HG02759 (cell line): ENCODE results near the gene UBE4B.

Source experiments
- ATAC-seq: cut with Tn5 transposase; IDR thresholded peaks from one replicate; pipeline ENCODE4 v1.9.1; 2021; ENCODE audit warnings: mild to moderate bottlenecking, moderate library complexity; ENCODE audit not compliant: unreplicated experiment

The UBE4B gene

DNA sequence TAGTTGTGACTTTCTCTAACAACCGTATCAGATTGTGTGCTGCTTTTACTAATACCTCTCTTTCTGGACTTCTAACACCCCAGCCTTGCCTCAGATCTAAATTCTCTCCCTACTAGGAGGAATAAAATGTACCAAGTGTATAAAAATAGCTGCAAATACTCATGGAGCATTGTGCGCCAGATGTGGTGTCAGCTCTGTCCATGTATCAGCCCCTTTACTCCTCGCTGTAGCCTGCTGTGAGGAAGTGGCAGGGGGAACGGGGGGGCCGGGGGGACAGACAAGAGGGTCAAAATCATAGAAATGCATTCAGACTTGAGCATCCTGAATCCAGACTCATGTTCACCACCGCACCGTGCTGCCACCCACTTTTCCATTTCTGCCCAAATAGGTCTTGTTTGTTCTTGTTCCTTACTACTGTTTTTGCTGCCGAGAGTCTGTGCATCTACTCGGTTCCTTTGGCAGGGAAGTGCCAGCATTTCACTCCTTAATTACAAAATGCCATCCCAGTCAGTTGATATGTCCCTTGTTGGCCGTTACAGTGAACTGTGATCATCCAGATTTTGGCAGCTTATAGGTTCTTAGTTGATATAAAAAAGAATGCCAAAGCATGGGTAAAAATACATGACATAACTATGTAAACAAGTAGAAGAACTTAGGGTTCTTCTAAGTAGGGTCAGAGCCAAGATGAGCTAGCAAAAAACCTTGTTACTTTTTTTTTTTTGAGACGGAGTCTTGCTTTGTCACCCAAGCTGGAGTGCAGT is 76.4 kb downstream of the UBE4B start:
- ATAC-seq, result no peak

DNA sequence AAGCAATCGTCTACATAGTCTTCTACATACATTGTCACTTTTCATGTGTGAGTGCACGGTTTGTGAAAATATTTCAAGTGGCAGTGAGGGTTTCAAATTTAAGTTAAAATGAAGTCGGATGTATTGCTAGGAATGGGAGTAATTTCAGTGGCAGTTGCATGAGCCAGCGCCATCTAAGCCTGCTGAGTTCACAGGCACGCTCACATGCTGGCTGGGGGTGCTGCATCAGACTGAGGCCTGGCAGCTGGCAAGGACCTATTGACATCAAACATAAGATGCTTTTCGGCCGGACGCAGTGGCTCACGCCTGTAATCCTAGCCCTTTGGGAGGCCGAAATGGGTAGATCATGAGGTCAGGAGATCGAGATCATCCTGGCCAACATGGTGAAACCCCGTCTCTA is 80.7 kb downstream of the UBE4B start:
- ATAC-seq, result no peak

DNA sequence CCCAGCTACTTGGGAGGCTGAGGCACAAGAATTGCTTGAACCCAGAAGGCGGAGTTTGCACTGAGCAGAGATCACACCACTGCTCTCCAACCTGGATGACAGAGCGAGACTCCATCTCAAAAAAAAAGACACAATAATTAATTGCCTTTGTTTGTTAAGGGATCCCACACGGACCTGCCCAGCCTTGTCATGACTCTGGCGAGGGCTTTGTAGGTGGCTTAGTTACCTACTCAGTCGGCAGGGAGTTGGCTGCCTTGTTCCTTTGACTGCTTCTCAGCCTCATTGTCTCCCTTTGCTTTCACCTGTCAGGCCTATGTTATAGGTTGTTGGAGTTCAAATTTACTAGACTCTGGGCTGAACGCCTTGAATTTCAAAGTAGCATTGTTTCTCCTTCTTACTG is 82.0 kb downstream of the UBE4B start:
- ATAC-seq, result no peak

DNA sequence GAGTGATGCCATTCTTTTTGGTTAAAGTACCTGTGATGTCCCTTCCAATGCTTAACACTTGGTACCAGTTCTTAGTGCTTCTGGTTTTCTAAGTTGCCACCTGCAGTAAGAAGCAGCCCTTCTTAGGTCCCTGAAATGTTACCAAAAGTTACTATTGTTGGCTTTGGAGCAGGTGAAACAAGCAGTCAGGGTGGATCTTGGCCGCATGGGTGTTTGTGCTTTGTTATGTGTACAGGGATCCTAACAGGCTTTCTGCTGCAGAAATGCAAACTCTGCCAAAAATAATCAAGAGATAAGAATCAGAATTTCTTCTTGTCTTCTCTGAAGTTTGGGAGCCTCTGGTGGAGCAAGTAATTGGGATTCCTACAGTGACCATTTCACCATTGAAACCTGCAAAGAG is 84.4 kb downstream of the UBE4B start:
- no peak for ATAC-seq

DNA sequence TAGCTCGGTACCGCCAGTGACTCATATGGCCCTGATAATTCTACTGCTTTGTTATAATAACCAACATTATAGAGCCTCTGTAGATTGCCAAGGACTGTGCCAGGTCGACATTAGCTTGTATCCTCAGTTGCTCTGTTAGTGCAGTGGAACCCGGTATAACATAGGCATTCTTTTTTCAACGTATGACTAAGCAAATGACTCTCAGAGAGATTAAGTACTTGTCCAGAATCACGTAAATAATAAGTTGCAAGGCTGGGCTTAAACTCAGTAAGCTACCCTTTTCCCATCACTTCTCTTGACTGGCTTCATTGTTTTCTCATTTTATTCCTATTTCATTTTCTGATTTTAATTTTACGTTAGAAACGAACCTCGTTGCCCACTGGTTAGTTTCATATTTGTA is 85.1 kb downstream of the UBE4B start:
- no peak for ATAC-seq

DNA sequence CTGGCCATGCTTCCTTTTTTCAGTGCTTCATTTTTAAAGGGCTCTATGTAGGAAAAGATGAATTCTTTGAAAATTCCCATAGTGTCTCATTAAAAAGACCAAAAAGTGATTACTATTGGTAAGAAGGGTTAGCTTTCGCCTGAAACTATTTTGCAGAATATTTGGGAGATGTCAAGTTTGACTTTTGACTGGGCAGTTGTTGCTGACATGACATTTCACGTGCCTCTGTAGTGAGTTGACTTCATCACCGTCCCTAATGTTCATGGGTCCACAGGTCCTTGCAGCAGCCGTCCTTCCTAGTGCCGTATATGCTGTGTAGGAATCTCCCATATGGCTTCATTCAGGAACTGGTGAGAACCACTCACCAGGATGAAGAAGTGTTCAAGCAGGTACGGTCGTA is 88.9 kb downstream of the UBE4B start:
- no peak for ATAC-seq

DNA sequence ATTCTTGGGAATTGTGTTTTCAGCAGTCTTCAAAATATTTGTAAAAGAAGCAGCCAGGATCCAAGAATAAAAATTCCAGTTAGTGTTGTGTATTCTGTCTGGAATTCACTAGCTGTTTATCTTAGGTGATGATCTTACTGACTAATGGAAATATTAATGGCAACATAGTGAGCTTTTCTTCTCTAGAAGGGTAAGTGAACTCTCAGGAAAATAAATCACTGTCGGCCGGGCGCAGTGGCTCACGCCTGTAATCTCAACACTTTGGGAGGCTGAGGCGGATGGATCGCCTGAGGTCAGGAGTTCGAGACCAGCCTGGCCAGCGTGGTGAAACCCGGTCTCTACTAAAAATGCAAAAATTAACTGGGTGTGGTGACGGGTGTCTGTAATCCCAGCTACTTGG is 90.2 kb downstream of the UBE4B start:
- no peak for ATAC-seq

DNA sequence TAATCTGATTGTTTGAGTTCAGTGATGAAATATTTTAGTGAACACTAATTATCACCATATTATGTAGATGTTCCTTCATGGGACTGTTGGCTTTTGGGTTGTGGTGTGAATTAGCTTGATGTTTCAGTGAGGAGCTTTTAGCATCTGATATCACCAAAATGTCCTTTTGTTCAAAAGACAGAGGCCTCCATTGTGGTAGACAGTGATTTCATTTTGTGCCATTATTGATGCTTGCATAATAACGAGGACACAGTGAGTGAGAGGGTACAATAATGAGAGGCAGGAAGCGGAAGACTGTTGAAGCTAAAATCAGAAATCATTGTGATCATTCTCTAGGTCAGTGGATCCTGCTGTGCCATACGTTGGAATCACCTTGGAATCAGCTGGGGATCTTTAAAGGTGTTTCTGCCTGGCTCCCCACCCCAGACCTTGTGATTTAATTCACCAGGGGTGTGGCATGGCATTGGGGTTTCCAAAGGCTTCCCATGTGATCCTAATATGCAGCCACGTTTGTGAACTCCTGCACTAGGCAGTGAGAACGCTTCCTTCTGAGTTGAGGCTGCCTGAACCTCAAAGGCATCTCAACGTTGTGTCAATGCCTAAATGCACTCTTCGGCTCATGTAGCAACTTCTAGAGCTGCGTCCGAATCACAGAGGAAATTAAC is 95.5 kb downstream of the UBE4B start:
- no peak for ATAC-seq

DNA sequence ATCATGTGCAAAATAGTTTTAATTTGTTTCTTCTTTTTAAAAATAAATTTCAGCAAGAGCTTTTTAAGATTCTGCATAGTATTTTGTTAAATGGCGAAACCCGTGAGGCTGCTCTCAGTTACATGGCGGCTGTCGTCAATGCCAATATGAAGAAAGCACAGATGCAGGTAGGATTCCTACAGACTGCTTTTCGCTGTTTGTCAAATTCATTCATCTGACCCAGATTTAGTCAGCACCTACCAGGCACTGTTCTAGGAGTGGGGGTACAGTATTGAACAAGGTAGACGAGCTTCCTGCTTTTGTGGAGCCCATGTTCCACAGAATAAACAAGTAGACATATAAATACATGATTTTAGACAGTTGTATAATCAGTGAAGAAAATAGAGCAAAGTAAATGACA is 99.6 kb downstream of the UBE4B start:
- ATAC-seq, result no peak

DNA sequence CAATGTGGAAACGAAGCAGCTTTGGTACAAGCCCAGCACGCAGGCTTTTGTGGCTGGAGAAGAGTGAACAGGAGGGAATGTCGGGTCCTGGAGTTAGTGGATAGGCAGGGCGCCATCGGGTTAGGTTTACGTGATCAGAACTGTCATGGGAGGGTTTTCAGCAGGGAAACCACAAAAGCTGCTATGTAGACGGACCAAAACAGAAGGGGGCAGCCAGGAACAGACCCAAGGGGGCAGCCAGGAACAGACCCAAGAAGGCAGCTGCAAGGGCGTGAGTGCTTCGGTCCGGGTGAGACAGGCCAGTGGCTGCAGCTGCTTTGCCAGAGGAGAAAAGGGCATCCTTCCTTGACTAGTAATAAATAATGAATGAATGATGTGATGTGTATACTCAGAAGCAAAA is 100.1 kb downstream of the UBE4B start:
- no peak for ATAC-seq

DNA sequence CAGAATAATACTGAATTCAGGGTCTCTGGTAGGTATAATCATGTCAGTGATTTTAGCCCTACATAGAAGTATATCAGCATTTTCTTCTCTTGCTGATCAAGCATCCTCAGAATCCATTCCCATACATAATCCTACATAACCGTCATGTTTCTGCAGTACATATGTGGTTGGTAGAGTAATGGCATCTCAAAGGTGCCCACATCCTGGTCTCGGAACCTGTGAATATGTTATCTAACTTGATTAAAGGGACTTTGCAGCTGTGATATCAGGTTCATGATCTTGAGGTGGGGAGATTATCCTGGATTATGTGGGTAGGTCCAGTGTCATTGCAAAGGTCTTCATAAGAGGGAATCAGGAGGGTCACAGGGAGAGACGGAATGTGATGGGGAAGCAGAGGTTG is 108.2 kb downstream of the UBE4B start:
- no peak for ATAC-seq

DNA sequence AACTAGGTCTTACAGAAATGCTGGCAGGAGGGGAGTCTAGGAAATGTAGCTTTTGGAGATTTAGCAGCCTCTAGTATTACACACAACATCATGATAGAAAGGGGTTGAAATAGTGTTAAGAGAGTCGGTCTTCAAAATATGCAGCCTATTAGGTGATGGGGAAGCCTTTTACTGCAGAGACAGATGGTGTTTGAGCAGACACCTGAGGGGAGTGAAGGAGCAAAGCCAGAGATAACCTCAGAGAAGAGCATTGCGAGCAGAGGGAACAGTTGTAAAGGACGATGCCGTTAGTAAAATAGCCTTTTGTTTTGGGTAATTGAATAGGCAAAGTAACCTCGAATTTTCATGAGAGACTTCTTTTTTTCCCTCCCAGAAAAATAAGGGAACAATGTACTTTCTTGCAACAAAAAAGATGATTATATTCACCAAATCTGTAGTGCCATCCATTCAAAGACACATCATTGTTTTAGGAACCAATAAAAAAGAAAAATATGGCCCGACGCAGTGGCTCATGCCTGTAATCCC is 111.3 kb downstream of the UBE4B start:
- ATAC-seq, result no peak

DNA sequence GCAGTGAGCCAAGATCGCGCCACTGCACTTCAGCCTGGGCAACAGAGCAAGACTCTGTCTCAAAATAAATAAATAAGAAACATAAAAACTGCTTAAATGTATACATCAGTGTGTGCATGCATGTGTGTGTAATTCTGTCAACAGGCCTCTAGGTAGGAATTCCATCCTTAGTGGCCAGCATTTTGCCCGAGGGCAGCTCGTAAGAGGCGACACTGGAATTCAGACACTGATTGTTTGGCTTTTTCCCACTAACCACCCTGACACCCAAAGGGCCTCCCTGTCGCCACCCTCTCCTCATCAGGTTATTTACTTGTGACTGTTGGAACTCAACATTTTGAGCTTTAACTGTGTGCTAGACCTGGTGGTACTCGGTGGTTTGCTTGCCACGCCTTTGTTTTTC is 113.6 kb downstream of the UBE4B start:
- ATAC-seq, result no peak

DNA sequence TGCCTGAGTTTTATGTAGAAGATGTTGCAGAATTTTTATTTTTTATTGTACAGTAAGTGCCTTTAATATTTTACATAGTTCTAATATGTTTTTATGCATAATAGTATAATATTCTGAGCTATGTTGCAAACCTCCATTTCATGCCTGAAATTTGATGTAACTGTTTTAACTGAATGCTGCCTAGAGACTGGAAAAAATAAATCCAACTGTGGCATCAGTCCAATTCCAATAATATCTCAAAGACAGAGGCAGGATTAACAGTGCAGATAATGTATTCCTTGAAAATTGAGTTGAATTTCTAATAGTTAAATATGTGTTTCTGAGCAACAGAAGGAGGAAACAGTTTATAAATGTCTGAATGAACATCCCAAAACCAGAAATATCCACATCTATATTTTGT is 116.5 kb downstream of the UBE4B start:
- ATAC-seq, result no peak

DNA sequence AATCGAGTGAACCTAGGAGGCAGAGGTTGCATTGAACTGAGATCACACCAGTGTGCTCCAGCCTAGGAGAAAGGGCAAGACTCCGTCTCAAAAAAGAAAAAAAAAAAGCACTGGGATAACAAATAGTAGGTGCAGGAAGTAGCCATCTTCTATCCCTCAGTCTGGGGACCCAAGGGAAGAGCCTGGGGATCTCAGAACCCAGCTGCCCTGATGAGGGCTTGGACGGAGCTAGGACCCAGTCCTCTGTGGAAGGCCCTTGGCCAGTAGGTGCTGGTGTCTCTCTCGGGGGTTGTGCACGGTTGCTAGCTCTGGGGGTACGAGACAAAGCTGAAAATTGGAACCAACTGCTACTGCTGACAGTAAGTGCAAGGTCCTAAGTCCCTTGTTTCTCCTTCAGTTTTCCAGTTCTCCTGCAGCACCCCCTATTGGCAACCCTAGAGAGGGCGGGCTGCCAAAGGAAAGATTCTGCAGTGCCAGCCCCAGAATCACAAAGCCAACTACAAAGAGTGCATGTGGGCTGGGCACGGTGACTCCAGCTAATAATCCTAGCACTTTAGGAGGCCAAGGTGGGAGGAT is 120.0 kb downstream of the UBE4B start:
- ATAC-seq, result no peak

DNA sequence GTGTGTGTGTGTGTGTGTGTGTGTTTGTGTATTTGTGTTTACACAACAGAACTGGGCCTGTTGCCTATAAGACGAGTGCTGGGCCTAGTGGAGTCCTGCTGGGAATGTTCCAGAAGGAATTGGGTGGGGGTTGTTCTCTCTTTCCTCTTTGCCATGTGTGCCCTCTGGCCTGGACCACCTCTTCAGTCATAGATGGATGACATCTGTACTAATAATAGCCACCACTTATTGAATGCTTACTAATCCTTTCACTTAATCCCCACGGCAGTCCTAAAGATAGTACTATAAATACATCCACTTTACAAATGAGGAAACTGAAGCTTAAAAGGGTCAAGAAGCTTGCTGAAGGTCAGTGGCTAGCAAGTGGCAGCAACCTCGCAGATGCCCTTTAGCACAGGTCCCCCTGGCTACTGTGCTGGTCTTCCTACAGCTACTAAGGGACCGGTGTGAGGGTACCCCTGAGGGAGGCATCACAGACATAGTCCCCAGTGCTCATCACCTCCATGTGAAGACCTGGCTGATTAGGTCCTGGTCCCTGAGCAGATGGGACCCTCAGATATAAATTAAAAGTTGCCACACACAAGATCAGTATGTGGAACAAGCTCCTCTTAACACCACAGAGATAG is 122.4 kb downstream of the UBE4B start:
- ATAC-seq, result no peak

DNA sequence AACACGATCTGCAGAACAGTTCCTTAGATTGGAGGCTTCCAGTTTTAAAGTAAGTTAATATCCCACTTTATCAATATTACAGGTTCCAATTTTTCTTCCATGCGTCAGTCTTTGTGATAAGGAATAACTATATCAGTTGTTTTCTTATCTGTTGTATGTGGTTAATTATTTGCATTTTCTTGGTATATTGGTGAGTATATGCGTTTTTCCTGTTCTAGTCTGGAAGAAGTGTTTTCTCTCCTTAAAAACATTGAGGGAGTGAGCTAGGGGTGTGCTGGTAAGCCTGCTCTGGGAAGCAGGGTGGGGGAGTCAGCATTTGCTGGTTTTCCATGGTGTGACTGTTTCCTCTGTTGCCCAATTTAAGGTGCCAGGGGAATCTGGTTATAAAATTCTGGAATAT is 127.4 kb downstream of the UBE4B start:
- no peak for ATAC-seq

DNA sequence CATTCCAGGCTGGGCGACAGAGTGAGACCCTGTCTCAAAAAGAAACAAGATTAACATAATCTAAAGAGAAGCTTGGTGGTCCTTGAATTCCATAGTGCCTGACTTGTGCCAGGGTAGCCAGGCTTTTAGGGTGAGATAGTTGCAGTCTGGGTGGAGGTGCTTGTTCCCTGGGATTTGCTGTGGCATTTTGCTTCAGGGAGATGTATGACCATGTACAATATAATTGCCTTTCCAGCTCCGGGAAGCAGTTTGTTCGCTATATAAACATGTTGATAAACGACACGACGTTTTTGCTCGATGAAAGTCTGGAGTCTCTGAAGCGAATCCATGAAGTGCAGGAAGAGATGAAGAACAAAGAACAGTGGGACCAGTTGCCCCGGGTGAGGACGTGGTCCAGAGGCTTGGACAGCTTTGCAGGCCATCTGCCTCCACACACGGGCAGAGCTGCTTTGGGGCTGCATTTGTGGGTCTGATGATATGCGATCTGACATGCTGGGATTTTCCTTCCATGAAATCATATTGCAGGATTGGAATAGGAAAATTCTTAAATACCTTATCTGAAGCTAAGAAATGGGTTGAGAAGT is 128.2 kb downstream of the UBE4B start:
- no peak for ATAC-seq

DNA sequence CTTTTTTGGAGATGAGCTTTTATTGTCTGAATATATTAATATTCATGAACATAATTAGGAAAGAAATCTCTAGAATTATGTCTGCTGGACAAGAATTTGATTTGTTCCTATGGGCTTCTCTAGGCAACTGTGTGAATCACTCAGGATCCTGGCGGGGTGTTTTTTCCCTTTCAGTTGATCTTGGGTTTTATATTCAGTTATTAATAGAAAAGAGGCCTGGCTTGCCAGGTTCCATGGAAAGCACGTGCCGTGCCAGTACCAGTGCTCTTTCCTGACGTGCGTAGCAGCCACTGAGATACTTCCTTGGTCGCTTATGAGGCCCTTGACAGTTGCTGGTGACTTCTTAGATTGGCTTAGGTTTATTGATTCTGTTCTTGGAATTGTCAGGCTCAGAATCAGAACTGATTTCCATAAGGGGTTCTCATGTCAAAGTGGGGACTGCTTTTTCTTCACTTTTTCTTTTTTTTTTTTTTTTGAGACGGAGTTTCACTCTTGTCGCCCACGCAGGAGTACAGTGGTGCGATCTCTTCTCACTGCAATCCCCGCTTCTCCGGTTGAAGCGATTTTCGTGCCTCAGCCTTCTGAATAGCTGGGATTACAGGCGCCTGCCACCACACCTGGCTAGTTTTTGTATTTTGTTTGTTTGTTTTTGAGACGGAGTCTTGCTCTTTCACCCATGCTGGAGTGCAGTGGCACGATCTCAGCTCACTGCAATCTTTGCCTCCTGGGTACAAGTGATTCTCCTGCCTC is 129.0 kb downstream of the UBE4B start:
- no peak for ATAC-seq

DNA sequence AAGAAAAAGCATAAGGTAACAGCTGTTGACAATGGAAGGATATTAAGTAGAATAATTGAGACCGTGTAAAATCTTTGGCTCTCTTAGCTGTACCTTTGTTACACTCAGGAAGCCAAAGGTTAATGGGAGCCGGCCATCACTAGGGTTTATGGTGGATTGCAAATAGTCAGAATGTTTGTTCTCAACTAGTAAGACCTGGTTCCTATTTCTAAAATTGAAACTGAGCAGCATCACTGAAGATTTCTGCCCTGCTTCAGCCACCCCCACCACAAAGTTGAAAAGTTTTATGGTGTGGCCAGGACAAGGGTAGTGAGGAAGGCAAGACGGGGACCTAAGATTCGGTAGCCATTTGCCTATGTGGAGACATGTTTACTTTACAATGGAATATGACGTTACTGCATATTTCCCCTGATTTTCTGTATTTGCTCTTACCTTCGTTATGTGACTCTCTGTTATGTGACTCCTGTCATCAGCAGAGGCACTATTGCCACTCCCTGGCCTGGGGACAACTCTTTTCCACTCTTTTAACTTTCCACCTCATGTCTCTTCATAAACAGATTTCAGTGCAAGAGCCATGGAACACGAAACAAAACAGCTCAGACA is 136.3 kb downstream of the UBE4B start:
- no peak for ATAC-seq
